ENCODE results near the gene MGAT4B.
"Not testable (repeated sequence)": the region's sequence is repeated elsewhere in the genome, so short reads cannot be mapped to it uniquely, and the experiment has no call there.

MGAT4B gene

DNA sequence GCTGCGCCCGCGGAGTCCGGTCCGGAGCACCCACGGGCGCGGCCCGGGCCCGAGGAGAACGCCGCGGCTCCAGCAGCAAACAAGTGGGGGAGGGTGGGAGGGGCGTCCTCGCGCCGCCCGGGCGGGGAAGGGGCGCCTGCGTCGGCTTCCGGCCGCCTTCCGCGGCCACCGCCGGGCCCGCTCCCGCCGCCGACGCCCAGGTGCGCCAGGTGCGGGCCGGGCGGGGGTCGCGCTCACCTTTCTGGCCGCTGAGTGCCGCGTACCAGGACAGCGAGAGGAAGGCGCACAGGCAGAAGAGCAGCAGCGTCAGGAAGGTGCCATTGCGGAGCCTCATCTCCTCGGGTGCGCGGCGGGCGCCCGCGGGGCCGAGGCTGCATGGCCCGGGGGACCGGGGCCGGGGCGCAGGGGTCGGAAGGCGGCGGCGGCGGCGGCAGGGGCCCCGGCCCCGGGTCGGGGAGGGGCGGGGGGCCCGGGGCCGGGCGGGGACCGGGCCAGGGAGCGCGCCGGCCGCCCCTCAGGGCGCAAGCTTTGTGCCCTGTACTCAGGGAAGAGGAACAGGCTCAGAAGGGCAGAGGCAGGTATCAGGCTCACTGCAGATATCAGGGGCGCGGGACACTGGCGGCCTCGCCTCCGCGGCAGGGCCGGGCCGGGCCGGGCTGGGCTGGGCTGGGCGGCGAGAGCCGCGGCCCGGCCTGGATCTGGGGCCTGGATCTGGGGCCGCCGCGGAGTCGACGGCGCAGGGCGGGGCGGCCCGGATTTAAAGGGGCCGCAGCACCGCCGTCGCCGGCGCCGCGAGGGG, at the start of gene MGAT4B:
MGAT4B (minus strand) TSS at position 617 of the 799 bp plus-strand sequence; CDS start at position 334, 283 bp downstream.
- peak; percentile 95 for DNase-seq (ENCODE audit: low spot score)

DNA sequence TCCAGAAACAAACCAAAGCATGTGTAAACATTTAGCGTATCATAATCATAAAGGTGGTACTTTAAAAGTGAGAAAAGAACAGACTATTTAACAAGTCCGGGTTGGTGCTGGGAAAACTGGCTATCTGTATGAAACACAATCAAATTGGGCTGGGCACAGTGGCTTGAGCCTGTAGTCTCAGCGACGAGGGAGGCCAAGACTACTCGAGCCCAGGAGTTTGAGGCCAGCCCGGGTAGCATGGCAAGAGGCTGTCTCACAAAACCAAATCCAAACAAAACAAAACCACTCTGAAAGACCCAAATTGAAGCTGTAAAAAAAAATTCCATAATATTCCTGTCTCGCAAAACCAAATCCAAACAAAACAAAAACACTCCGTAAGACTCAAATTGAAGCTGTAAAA, 47.7 kb upstream of the MGAT4B start:
- no peak for DNase-seq (ENCODE audit: low spot score)

DNA sequence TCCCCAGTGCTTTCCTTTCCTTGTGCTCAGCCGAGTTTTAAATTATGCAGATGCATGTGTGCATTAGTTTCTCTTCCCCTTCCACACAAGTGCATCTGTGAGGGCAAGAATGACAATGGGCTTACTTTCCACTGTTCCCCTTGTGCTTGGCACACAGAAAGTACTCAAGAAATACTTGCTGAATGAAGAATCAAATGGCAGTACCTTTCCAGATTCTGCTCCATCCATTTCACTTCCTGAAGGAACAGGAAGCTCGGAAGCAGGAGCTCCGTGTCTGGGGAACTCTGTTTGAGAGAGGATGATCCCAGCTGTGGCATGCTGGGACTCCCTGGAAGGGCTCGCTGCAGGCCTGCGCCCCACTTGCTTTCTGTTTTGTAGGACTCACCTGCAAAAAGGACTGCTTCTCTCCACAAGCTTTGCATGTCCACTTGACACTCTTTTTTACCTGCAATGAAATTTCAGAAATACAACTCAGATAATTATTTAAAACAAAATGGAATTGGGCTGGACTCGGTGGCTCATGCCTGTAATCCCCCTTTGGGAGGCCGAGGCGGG, 46.4 kb upstream of the MGAT4B start:
- no peak for DNase-seq (ENCODE audit: low spot score)

DNA sequence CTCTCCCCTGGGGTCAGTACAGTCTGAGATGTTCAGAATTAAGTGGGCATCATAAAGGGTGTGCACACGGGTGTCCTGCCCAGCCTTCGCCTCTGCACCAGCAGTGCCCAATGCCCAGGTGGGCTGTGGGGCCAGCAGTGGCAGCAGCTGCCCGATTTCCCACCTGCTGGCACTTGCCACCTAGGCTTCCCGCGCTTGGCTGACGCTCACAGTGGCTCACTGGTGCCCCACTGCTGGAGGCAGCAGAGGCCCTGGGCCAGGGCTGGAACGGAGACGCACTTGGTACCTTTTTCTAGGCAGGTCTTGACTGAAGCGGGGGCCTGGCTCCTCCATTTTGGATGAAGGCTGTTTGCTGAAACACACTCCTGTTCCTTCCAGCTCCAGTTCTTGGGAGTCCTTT, 35.0 kb upstream of the MGAT4B start:
- DNase-seq (ENCODE audit: low spot score) = no peak

DNA sequence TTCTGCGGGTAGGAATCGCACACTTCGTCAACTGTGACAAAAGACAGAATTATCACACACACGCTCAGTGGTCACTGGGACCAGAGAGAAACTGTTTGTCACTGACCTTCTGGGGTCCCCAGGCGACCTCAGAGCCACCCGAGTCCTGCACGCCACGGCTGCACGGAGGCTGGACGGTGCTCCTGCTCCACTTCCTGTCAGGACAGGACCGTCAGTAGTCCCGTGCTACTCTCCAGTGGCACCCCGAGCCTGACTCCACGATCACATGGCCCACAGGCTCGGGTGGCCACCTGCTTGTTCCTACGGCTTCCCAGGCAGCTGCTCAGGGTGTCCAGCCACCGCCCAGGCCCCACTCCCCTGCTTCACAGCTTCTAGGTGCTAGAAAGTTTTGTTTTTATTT, 34.1 kb upstream of the MGAT4B start:
- DNase-seq (ENCODE audit: low spot score) = no peak

DNA sequence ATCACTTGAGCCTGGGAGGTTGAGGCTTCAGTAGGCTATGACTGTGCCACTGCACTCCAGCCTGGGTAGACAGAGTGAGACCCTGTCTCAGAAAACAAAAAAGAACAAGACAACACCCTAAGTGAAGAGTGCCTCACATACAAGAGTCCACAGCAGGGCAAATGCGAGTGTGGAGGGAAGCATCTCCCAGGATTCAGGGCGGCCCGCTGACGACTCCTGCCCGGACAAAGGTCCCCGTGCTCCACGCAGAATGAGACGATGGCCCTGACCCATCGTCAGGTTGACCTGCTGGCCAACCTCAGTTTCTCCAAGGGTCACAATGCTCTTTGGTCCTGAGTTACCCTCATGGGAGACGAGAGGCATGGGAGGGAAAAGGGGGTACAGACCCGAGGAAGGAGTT, 33.7 kb upstream of the MGAT4B start:
- DNase-seq (ENCODE audit: low spot score) = no peak

DNA sequence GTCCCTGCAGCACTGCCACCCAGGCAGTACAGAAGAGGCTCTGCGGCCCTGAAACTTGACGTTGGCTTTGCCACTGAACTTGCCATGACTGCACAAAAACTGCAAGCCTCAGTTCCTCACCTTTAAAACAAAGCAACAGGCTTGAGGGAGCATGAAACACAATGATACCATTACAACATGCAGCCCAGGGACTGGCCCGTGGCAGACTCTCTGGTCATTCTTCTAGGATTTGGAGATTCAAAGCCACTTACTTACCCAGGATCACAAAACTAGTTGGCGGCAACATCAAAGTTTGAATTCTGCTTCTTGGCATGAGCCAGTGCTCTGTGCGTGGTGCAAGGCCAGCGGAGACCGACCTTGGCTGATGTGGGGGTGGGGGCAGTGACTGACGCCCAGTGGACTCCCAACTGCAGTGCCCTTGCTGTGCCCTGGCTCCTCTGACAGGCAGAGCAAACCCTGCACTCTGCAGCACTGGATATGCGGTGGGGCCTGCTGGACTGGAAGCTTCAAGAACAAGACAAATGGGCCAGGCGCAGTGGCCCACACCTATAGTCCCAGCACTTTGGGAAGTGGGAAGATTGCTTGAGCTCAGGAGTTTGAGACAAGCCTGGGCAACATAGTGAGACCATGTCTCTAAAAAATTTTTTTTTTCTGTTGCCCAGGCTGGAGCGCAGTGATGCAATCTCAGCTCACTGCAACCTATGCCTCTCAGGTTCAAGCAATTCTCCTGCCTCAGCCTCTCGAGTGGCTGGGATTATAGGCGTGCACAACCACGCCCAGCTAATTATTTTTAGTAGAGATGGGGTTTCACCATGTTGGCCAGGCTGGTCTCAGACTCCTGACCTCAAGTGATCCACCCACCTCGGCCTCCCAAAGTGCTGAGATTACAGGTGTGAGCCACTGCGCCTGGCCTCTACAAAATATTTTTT, 32.9 kb upstream of the MGAT4B start:
- no peak for DNase-seq (ENCODE audit: low spot score)

DNA sequence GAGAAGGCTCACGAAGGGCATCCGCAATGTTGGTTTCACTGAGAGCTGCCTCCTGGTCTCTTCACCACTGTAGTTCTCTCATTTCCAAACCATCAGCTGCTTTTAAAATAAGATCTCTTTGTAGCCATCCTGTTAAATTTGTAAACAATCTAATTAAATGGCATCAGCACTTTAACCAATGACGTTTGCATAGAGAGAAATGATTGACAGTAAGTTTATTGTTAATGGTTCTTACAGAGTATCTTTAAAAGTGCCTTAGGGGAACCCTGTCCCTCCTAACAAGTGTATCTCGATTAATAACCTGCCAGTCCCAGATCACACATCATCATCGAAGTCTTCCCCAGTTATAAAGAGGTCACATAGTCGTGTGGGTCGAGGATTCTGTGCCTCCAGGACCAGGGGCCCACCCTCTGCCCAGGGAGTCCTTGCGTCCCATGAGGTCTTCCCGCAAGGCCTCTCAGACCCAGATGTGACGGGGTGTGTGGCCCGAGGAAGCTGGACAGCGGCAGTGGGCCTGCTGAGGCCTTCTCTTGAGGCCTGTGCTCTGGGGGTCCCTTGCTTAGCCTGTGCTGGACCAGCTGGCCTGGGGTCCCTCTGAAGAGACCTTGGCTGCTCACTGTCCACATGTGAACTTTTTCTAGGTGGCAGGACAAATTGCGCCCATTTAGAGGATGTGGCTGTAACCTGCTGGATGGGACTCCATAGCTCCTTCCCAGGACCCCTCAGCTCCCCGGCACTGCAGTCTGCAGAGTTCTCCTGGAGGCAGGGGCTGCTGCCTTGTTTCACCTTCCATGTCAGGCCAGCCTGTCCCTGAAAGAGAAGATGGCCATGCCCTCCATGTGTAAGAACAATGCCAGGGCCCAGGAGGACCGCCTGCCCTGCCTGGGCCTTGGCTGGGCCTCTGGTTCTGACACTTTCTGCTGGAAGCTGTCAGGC, 30.7 kb upstream of the MGAT4B start:
- no peak for DNase-seq (ENCODE audit: low spot score)

DNA sequence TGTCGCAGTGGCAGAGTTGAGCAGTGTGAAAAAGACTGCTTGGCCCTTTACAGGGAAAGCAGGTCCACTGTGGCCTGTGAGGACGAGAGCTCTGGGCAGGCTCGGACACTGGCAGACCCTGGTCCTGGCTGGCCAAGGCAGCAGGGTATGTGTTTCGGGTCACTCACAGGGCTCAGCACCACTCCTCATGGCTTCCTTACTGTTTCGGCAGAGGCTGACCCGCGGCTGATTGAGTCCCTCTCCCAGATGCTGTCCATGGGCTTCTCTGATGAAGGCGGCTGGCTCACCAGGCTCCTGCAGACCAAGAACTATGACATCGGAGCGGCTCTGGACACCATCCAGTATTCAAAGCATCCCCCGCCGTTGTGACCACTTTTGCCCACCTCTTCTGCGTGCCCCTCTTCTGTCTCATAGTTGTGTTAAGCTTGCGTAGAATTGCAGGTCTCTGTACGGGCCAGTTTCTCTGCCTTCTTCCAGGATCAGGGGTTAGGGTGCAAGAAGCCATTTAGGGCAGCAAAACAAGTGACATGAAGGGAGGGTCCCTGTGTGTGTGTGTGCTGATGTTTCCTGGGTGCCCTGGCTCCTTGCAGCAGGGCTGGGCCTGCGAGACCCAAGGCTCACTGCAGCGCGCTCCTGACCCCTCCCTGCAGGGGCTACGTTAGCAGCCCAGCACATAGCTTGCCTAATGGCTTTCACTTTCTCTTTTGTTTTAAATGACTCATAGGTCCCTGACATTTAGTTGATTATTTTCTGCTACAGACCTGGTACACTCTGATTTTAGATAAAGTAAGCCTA, 29.8 kb upstream of the MGAT4B start:
- no peak for DNase-seq (ENCODE audit: low spot score)

DNA sequence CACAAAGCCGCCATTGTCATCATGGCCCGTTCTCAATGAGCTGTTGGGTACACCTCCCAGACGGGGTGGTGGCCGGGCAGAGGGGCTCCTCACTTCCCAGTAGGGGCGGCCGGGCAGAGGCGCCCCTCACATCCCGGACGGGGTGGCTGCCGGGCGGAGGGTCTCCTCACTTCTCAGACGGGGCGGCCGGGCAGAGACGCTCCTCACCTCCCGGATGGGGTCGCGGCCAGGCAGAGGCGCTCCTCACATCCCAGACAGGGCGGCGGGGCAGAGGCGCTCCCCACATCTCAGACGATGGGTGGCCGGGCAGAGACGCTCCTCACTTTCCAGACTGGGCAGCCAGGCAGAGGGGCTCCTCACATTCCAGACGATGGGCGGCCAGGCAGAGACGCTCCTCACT, 28.2 kb upstream of the MGAT4B start:
- DNase-seq (ENCODE audit: low spot score) = not testable (repeated sequence)

DNA sequence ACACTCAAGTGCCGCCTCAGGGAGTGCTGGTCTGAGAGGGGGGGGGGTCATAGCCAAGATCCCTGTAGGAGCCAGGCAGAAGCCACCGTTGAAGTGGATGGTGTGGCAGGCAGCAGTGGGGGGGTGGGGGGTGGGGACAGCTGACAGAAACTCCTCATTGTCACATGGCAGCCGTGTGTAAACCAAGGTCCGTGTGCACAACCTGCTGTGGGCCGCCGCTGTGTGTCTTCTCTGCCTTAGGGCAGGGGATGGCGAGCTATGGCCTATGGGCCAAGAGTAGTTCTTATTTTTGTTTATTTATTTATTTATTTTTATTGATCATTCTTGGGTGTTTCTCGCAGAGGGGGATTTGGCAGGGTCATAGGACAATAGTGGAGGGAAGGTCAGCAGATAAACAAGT, 27.5 kb upstream of the MGAT4B start:
- no peak for DNase-seq (ENCODE audit: low spot score)

DNA sequence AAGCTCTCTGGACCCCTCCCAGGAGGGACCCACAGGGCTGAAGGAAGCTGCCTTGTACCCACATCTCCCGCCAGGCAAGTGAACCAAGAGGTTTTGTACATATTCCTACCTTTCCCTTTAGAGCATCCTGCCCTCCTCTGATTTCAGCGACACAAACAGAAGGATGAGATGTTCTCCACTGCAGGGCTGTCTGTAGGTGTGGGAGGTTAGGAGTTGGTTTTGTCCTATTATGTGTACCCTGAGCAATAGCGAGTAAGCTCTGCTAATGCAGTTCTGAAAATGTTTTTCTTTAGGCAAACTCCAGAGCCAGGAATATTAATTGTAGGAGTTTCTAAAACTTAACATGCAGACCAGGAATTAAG, 27.0 kb upstream of the MGAT4B start:
- no peak for DNase-seq (ENCODE audit: low spot score)

DNA sequence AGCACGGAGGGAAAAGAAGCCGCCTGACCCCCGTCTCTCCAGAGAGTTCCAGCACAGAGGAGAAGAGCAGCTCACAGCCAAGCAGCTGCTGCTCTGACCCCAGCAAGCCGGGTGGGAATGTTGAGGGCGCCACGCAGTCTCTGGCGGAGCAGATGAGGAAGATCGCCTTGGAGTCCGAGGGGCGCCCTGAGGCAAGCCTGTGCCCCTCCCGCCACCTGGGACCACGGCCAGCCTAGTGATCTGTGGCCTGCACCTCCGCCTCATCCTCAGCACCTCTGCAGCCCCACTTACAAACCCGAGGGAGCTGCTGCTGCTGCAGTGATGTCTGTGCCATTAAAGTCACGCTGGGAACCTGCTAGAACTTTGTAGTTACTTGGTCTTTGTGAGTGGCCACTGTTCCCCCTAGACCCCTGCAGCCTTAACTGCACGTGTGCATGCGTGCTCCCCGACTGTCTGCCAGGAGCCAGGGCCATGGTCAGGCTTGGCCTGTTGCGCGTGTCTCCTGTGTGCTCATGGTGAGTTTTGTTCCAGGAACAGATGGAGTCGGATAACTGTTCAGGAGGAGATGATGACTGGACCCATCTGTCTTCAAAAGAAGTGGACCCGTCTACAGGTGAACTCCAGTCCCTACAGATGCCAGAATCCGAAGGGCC, 26.5 kb upstream of the MGAT4B start:
- no peak for DNase-seq (ENCODE audit: low spot score)

DNA sequence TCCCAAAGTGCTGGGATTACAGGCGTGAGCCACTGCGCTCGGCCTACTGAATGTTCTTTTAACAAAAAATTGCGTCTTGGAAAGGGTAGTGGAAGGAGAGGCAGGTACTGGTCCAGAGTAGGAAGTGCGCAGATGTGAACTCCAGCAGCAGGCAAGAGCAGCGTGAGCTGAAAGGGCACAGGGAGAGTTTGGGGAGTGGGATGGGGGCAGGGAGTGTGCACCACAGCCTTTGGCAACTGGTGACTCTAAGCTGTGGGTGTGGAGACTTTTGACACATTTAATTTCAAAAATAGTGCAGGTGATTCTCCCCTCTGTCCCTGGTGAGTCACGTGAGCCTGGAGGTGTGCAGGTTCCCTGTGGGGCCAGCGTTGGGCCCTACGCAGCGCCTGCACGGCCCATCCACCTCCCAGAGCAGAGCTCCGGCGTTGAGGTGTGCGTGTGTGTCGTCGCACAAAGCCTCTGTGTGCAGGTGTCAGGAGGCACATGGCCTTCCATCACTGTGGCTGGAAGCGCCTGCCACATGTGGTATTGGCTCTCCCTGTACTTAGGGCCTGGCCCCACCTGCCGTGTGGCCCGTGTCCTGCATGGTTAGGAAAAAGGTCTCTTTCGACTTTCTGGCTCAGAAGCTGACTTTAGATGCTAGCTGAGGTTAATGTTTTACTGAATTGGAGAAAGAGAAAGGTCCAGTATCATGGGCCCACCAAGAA, 25.5 kb upstream of the MGAT4B start:
- no peak for DNase-seq (ENCODE audit: low spot score)

DNA sequence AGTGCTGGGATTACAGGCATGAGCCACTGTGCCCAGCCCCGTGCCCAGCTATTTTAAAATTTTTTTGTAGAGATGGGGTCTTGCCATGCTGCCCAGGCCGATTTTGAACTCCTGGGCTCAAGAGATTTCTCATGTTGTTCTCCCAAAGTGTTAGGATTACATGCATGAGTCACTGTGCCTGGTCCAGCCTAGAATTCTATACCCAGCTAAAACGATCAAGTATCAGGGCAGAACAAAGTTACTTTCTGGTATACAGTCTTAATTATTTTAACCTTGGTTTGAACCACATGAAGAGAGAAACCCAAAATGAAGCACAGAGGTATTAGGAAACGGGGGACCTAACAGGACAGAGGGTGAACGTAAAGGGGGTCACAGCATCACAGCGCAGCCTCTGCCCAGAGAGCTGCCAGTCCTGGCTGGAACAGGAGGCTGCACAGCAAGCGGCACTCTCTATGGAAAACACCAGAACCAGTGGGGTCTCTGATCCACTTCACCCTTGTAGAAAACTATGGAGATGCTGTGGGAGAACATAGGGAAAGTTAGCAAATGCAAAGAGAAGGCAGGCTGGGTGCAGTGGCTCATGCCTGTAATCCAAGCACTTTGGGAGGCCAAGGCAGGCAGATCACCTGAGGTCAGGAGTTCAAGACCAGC, 24.3 kb upstream of the MGAT4B start:
- no peak for DNase-seq (ENCODE audit: low spot score)

DNA sequence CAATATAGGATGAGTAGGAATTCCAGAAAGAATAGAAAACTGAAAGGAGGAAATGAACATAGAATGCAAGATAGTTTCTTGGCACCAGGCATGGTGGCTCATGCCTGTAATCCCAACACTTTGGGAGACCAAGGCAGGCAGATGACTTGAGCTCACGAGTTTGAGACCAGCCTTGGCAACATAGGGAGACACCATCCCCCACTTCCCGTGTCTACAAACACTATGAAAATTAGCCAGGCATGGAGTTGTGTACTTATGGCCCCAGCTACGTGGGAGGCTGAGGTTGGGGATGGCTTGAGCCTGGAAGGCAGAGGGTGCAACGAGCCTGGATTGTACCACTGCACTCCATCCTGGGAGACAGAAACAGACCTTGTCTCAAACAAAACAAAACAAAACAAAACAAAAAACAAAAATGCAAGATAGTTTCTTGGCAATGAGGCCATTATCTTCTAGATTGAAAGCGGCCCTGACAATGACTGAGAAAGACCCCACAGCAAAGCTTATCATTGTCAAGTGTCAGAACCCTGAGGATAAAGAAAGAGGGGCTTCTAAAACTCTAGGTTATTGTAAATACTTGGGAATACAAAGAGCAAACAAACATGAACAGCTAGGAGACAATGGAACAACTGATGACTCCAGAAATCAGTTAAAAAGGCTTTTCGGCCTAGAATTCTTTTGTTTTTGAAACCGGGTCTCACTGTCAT, 23.2 kb upstream of the MGAT4B start:
- DNase-seq (ENCODE audit: low spot score) = no peak

DNA sequence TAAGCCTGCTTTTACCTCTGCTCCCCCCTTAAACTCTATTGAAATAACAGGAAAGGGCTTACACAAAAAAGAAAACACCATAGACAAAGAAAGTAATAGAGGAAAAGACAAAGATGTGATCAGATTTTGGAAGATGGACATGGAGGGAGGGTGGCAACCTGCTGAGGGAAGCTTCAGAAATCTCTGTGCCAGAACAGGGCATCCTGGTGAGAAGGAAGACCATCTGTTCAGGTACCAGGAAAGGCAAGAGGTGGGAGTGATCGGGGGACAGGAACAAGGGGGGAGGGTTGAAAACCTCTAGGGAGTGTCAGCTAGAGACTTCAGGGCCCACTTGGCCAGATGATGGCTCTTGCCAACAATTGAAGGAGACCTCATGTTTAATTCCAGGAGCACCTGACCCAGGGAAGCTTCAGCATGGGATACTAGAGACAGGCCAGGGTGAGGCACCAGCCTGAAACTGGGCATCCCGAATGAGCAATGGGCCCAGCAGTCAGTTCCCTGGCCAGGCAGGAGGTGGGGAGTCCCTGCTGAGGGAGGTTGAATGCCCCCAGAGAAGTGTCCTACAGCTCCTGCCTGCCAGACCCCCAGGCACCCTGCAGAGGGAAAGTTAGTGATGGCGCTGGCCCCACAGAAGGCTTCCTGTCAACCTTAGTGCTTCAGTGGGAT, 22.2 kb upstream of the MGAT4B start:
- no peak for DNase-seq (ENCODE audit: low spot score)

DNA sequence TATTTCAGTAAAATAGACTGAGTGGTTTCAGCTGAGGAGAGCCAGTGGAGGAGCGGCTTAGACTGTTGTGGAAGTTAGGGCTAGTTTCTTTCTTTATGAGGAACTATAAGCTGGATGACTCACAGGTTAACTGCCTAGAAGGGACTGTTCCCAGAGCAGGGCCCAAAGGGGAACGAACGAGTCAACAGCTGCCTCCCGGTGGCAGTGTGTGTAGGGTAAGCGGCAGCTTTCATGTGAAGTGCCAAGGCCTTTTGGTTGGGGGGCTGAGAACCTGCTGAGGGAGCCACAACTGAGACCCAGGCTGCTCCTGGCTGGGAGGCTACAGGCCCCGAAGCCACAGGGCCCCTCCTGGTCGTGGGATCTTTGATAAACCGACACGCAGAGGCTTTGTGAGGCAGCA, 21.0 kb upstream of the MGAT4B start:
- no peak for DNase-seq (ENCODE audit: low spot score)

Data from HuH-7.5 (cell line).